HG02870 (cell line): Measurements from ENCODE around the gene DHRS3.

ENCODE experiments used
- ATAC-seq: cut with Tn5 transposase; IDR thresholded peaks from one replicate; pipeline ENCODE4 v1.9.1; 2021; ENCODE audit warnings: mild to moderate bottlenecking, moderate library complexity; ENCODE audit not compliant: unreplicated experiment

DHRS3 gene

GRCh38 chr1:12640237-12640957 lies 22.4 kb upstream of the DHRS3 start:
- ATAC-seq, result no peak

GRCh38 chr1:12637693-12638092 lies 19.7 kb upstream of the DHRS3 start:
- ATAC-seq, result no peak

GRCh38 chr1:12636098-12636950 lies 18.3 kb upstream of the DHRS3 start:
- ATAC-seq, result no peak

- ATAC-seq, result no peak
Measured at GRCh38 chr1:12634696-12635202, 16.7 kb upstream of the DHRS3 start.

- no peak for ATAC-seq
Measured at GRCh38 chr1:12634156-12634555, 16.1 kb upstream of the DHRS3 start.

- no peak for ATAC-seq
Measured at GRCh38 chr1:12631571-12631970, 13.6 kb upstream of the DHRS3 start.

GRCh38 chr1:12630946-12631530 lies 13.0 kb upstream of the DHRS3 start:
- no peak for ATAC-seq

- no peak for ATAC-seq
Measured at GRCh38 chr1:12629985-12630760, 12.2 kb upstream of the DHRS3 start.

GRCh38 chr1:12629511-12629956 lies 11.5 kb upstream of the DHRS3 start:
- no peak for ATAC-seq

GRCh38 chr1:12627296-12627695 lies 9.3 kb upstream of the DHRS3 start:
- ATAC-seq, result no peak

- ATAC-seq, result no peak
Measured at GRCh38 chr1:12626888-12627287, 8.9 kb upstream of the DHRS3 start.

GRCh38 chr1:12625276-12625675 lies 7.3 kb upstream of the DHRS3 start:
- ATAC-seq, result no peak

GRCh38 chr1:12622506-12622905 lies 4.5 kb upstream of the DHRS3 start:
- no peak for ATAC-seq

- no peak for ATAC-seq
Measured at GRCh38 chr1:12621346-12622335, 3.6 kb upstream of the DHRS3 start.

- no peak for ATAC-seq
Measured at GRCh38 chr1:12620931-12621330, 2.9 kb upstream of the DHRS3 start.

GRCh38 chr1:12620488-12620865 lies 2.5 kb upstream of the DHRS3 start:
- no peak for ATAC-seq

GRCh38 chr1:12619792-12620487 lies 1.9 kb upstream of the DHRS3 start:
- no peak for ATAC-seq

GRCh38 chr1:12618965-12619791 lies 1.2 kb upstream of the DHRS3 start:
- ATAC-seq, result no peak
